Ishikawa (cell line): Measurements from ENCODE around the gene CUEDC2.

Experiments used
- CEBPB ChIP-seq: IDR thresholded peaks from 2 replicates; pipeline ENCODE4 v1.6.1; 2012
- CREB1 ChIP-seq: IDR thresholded peaks from 2 replicates; pipeline ENCODE4 v1.6.1; 2012; ENCODE audit warnings: low read depth
- EGR1 ChIP-seq: IDR thresholded peaks from 2 replicates; pipeline ENCODE4 v1.6.1; 2012
- EP300 ChIP-seq: IDR thresholded peaks from 2 replicates; pipeline ENCODE4 v1.6.1; 2012; ENCODE audit warnings: borderline replicate concordance
- FOXM1 ChIP-seq: IDR thresholded peaks from 2 replicates; pipeline ENCODE4 v1.6.1; 2012; ENCODE audit warnings: low read depth, borderline replicate concordance
- MAX ChIP-seq: IDR thresholded peaks from 2 replicates; pipeline ENCODE4 v1.6.1; 2012
- NFIC ChIP-seq: IDR thresholded peaks from 2 replicates; pipeline ENCODE4 v1.6.1; 2012
- RAD21 ChIP-seq: IDR thresholded peaks from 2 replicates; pipeline ENCODE4 v1.6.1; 2012; ENCODE audit warnings: low read depth
- REST ChIP-seq: IDR thresholded peaks from 2 replicates; pipeline ENCODE4 v1.6.1; 2012; ENCODE audit warnings: low read depth, mild to moderate bottlenecking
- TAF1 ChIP-seq: IDR thresholded peaks from 2 replicates; pipeline ENCODE4 v1.6.1; 2012; ENCODE audit warnings: low read depth, mild to moderate bottlenecking
- TCF12 ChIP-seq: IDR thresholded peaks from 2 replicates; pipeline ENCODE4 v1.6.1; 2012; ENCODE audit warnings: low read depth
- TEAD4 ChIP-seq: IDR thresholded peaks from 2 replicates; pipeline ENCODE4 v1.6.1; 2012
- USF1 ChIP-seq: IDR thresholded peaks from 2 replicates; pipeline ENCODE4 v1.6.1; 2012
- YY1 ChIP-seq: IDR thresholded peaks from 2 replicates; pipeline ENCODE4 v1.6.1; 2012; ENCODE audit warnings: low read depth
- ZBTB7A ChIP-seq: IDR thresholded peaks from 2 replicates; pipeline ENCODE4 v1.6.1; 2012; ENCODE audit warnings: low read depth

Gene CUEDC2

GRCh38 chr10:102407425-102408130 is 24.8 kb downstream of the CUEDC2 start:
- TF ChIP-seq NFIC, result no peak
- no peak for TF ChIP-seq ZBTB7A
- no peak for TF ChIP-seq TAF1
- TF ChIP-seq EP300, result no peak
- no peak for TF ChIP-seq FOXM1
- TF ChIP-seq MAX, result no peak
- TF ChIP-seq REST, result no peak
- no peak for TF ChIP-seq TCF12
- no peak for TF ChIP-seq CREB1
- TF ChIP-seq YY1, result no peak
- TF ChIP-seq USF1, result no peak

- TF ChIP-seq REST, result no peak
- TF ChIP-seq EGR1, result no peak
- TF ChIP-seq TEAD4, result no peak
- TF ChIP-seq TAF1, result no peak
- TF ChIP-seq ZBTB7A, result no peak
- no peak for TF ChIP-seq MAX
- TF ChIP-seq YY1, result no peak
- TF ChIP-seq RAD21, result no peak
- no peak for TF ChIP-seq TCF12
- TF ChIP-seq EP300, result no peak
- no peak for TF ChIP-seq CEBPB
- TF ChIP-seq NFIC, result no peak
These were observed 25.6 kb downstream of the CUEDC2 start for GRCh38 chr10:102406815-102407214.

- no peak for TF ChIP-seq NFIC
- TF ChIP-seq YY1, result no peak
- no peak for TF ChIP-seq EP300
- TF ChIP-seq USF1, result no peak
- TF ChIP-seq CREB1, result no peak
- no peak for TF ChIP-seq MAX
- no peak for TF ChIP-seq ZBTB7A
- no peak for TF ChIP-seq EGR1
- TF ChIP-seq TEAD4, result no peak
These were observed 26.7 kb downstream of the CUEDC2 start for GRCh38 chr10:102405632-102406031.

GRCh38 chr10:102405108-102405571 is 27.2 kb downstream of the CUEDC2 start:
- TF ChIP-seq REST (no peak), RAD21 (no peak), TCF12 (no peak), NFIC (no peak), USF1 (no peak), ZBTB7A (no peak), YY1 (no peak), EP300 (no peak), CEBPB (no peak)
